MV-4-11 (cell line): ENCODE measurements around the gene COL4A1.

Experiments used
- DNase-seq: peaks from one replicate; lab custom pipeline; 2025; lab: John Stamatoyannopoulos, UW

The COL4A1 gene

DNA sequence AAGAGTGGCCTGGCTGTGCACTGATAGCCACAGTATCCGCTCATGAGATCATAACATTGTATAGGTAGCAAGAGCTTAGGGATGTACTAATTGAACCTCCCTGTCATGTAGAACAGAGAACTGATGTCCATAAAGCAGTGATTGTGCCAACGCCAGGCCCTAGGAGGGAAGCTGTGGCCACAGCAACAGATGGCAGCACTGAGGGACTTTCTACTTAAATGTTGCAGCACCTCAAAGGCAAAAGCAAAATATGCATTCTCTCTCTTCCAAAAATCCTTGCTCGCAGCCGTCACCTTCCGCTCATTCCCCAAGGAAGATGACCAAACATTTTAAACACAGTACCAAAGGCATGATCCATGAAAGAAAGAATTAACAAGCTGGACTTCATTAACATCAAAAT, 32.3 kb downstream of the COL4A1 start:
- no peak for DNase-seq

- no peak for DNase-seq
Measured at GRCh38 chr13:110273254-110273653, 33.7 kb downstream of the COL4A1 start.

DNA sequence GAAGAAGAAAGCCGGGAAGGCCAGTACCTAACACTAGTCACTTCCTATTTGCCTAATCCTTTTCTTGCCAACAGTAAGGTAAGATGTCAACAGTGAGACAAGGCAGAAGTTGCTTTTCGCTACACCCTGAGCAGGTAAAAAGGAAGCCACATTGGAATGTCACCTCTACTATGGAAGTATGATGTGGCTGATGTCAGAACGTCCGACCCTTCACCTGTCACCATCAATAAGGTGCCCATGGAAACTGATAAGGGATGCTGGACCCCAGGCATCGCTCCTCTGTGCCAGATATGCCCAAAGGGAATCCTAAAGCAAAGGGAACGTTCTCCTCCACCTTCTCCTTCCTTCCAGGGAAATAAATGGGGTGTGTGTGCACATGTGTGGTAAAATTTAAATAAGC, 34.3 kb downstream of the COL4A1 start:
- no peak for DNase-seq

DNA sequence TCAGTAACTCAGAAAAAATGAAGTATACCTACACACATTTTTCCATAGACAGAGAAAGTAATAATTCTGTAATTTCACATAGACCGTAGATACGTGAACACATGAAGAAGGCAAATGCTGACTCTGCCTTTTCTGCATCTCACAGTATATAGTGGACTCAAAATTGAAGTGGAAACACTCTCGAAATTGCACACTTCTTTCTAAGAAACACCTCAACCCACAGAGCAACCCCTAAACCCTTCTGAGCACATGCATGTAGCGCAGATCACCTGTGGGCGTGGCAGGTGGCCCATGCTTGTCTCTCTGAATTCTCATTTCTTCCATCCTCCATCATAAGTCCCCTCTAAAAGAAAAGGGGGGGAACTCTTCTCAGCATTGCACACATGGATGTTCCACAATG, 34.7 kb downstream of the COL4A1 start:
- no peak for DNase-seq

GRCh38 chr13:110271313-110271712, 35.6 kb downstream of the COL4A1 start:
- DNase-seq, result no peak

DNA sequence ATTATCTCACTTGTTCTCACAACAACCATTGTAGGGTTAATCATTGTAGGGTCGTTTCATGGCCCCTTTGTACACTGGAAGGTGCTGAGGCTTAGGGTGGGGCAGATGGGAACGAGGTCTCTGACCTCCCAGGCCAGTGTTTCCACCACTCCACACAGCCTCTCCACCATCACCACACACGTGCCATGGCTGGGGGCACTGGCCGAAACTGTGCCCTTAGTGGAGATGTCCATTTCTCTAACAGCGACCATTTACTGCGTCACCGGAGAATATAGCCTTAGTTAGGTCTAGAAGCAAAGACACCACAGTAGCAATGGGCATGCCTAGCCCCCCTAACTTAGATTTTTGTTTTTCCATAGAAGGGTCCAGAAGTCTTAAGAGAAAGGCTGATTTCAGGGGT, 36.5 kb downstream of the COL4A1 start:
- no peak for DNase-seq

DNA sequence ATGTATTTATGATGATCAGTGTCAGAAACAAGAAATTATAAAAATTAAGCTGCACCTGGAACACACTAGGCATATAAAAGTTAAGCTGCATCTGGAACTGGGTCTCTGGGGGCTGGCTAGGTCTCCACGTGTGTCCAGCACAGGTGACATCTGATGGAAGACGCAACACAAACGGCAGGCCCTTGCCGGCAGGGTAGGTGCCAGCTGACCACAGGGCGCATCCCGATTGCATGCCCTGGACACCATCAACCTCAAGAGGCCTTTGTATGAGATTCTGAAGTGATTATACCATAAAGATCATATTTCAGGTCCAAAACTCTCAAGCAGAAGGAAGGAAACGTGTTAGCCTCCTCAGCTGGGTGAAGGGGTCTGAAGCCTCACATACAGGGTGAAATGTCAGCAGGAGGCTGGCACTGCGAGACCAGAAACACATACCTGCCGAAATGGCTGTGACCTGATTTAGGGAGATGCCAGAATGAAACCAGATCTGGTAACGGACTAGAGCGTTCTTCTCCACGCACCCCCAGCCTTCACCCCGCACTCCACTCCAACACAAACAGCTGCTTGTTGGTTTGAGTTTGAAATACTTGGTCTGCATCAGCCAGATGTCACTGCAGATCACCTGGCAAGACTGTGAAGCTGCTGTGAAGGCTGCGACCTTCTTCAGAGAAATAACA, 37.3 kb downstream of the COL4A1 start:
- DNase-seq, result no peak

DNA sequence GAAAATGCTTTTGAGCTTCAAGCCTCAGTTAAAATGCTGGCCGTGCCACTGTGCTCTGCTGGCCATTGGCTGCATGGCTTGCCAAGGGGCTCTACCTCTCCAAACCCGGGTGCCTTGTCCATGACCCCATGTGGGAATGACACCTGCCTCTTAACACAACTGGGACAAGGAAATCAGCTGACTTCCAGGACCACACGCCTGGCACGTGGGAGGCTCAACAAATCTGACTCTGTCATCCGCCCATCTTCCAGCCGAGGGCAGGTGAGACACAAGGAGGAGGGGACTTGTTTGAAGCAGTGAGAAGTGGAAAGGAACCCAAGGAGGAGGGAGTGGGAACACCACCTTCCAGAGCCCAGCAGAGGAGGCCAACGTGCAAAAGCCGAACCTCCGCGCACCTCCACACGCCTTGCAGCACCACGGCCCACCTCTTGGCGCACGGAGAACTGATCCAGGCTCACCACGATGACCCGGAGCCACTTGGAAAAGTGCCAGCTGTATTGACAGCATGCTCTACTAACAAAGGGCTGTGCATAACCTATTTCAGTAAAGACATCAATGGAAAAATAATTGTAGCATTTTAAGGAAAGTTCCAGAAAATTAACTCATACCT, 38.3 kb downstream of the COL4A1 start:
- DNase-seq, result no peak

DNA sequence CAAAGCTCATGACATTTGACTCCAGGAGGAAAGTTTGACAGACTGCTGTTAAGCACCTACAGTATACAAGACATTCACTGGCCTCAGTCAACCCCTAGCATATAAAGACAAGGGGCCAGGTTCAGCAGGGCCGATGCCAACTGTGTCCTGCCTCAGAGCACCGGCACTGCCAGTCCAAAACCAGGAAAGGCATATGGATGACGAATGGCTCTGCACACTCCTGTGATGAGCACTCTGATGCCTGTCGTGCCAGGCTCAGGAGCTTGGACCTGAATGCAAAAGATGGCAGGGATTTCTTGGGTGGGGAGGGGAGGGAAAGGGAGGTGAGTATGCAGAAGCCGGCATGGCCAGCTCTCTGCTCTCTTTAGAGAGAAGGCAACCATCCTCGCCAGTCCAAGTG, 38.9 kb downstream of the COL4A1 start:
- no peak for DNase-seq

DNA sequence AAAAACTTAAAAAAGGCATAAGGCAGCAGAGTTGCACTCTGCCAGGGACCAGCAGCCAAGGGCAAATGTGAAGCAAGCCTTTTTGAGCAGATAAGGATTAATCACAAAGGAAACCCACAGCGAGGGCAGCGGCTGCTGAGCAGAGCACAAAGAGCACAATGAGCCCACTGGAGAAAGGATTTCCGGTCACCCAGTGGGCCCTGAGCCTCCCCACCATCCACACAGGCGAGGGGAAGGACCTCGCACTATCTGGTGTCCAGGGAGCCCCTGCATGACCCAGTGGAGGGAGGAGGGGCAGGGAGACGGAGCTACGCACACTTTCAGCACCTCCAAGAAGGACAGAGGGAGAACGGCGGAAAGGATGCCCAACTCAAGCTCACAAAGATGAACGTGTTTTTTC, 40.0 kb downstream of the COL4A1 start:
- DNase-seq, result no peak

DNA sequence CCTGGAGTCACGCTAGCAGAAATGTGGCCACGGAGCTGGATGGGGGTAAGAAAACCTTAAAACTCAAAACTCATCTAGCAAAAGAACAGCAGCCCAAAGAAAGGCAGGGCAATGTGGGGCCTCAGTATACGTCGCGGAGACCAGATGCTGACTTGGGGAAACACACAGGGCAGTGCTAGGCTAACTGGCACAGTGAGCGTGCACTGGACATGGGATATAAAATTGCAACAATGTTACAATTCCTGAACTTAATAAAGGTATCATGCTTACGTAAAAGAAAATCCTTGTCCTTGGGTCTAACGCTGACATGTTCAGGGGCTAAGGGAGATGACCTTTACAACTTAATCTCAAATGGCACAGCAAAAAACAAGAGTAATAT, 40.5 kb downstream of the COL4A1 start:
- no peak for DNase-seq

GRCh38 chr13:110265682-110266430, 41.1 kb downstream of the COL4A1 start:
- no peak for DNase-seq

DNA sequence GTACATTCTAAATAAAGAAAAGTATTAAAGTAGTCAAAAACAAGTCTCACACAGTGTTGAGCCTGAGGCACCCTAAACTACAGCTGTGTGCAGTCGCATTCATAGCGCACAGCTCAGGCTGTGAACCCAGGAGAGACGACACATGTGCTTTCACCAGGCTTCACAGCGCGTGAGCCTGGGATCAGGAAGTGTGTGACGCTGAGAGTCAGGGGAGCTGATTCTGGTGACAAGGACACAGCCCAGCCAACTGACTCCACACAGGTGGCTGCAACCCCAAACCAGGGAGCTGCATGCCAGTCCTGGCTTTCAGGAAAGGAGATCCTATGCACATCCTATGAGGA, 41.6 kb downstream of the COL4A1 start:
- no peak for DNase-seq

DNA sequence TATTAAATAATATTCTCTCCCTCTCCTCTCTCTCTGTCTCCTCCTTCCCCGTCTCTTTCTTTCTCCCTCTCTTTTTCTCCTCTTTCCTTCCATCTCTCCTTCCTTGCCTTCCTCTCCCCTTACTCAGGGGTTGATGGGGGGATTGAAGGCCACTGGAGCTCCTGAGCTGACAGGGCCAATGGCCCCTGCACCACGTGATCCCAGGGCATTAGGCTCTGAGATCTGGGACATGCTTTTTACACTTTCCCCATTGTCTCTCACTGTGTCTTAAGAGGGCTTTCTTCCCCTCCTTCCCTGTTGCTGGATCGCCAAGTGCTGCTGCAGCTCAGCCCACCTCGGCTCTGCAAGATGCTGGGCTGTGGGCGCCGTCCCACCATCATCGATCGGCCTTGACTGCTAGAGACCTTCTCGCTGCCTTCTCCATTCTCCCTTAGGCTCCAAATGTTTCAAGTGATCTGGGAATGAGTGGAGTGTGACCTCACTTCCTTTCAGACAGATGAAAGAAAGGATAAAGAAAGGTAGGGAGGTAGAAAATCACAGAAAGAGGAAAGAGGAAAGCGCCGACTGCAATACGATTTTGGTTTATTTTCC, 42.2 kb downstream of the COL4A1 start:
- DNase-seq, result no peak

DNA sequence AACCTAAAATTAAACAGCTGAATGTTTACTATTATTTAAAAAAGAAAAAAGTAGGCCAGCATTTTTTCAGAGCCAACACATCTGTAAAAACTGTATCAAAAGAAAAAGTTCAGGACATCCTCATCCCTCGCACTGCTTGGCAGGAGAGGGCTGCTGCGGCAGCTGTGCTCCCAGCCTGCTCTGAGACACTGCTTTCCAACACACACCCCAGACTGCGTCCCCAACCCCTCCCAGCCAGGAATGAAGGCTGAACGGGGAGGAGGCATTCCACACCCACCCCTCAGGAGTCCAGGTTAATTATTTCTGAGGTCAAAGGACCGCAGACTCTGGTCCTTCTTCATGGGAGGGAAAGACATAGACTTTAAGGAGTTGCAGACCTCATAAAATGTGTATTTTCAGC, 43.1 kb downstream of the COL4A1 start:
- no peak for DNase-seq

- no peak for DNase-seq
Measured at GRCh38 chr13:110263404-110263803, 43.6 kb downstream of the COL4A1 start.

GRCh38 chr13:110262508-110263291, 44.3 kb downstream of the COL4A1 start:
- no peak for DNase-seq

- no peak for DNase-seq
Measured at GRCh38 chr13:110262082-110262436, 44.9 kb downstream of the COL4A1 start.

DNA sequence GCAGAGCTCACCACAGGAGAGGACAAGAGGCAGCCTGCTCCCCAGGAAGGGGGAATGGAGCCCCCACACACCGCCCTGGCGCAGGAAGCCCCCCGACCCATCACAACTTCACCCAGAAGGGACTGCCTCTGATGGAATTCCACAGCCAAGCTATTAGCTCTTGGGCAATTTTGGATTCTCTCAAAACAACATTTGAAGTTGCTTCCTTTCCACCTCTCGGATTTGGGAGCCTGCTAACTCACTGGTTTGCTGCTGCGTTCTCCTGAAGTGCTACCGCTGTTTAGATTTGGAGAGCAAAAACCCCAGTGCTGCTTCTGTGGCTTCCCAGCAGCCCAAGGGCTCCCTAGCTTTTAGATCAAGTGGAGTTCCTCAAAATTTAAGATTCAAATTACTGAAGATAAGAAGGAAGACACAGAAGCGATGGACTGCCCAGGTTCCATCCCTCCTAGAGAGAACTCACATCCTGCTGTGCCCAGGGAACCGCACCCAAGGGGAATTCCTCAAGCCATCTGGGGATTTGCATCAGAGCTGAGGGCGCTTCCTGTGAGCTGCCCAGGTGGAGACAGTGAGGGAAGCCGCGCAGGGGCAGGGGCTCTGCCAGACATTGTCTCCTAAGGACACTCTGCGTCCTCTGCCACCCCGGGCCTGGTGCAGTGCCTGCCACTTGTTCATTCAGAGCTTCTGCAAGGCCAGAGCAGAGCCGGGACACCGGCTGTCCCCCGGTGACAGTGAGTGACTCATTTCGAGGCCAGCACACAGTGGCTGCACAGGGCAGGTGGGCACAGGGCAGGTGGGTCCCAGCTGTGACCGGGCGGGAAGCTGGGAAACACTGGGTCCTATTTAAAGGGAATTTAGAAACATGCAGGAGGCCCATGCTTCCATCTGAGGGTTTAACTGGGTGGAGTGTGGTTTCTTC, 45.5 kb downstream of the COL4A1 start:
- DNase-seq, result no peak

- no peak for DNase-seq
Measured at GRCh38 chr13:110259651-110260050, 47.3 kb downstream of the COL4A1 start.

DNA sequence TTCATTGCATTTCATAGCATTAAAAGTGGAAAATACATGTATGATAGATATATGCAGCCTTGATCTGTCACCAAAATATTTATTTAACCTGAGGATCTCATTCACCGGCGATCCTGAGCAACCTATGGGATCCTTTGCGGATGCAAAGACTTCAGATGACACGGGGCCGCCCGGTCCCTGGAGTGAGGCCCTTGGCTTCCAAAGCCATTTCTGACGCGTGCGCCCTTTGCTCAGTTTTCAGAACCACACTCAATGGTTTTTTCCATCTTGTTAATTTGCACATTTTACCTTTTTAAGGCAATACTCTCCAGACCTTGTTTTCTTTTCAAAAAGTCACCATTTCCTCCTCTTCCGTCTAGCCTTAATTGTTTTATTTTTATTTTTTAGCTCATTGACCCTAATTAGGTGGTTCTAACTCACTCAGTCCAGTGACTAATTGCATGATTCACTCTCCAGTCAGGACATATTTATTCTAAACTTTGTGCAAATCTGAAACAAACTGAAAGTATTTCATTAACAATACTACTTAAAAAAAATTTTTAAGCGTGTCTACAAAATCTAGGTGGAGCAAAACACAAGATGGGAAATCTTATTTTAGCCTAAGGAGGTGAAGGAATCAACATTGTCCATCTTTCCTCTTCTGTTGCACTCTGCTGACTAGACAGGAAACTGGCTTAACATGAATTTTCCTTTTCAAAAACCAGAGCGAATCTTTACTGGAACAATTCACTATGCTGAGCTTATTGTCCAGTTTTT, 47.9 kb downstream of the COL4A1 start:
- DNase-seq, result no peak
